ENCODE data around the gene SLIRP. TPM values are rescaled to one million over a fixed set of nuclear protein-coding genes. Genes with fewer than 3 reads are reported as not detected.

Gene SLIRP
- total RNA-seq, 1 experiment from 2014 or later = 242 TPM

- Histone ChIP-seq H3K9me2 (ENCODE audit: insufficient read depth) (no peaks in the 10 kb centered on the region), H3K79me2 (ENCODE audit: insufficient read depth, low read length) (peaks cover 64% of the 10 kb centered on the region), H3K4me1 (ENCODE audit: control insufficient read depth in 1 of 2, insufficient read depth in 2 of 2, low read length in 2 of 2) (peaks cover 0 to 2% of the 10 kb centered on the region in 2 experiments; a peak in 1 of 4 replicates), H3K27me3 (ENCODE audit: insufficient read depth, low read length) (no peaks in the 10 kb centered on the region), H3K36me3 (ENCODE audit: control insufficient read depth in 1 of 2, insufficient read depth in 2 of 2, low read length in 2 of 2) (peaks cover 62 to 63% of the 10 kb centered on the region in 2 experiments), H3K9ac (ENCODE audit: low read length) (no peak overlapping the region), H3K4me3 (replicated peaks in 1 of 2; ENCODE audit: low read depth in 1 of 2, low read length in 2 of 2) (no peak overlapping the region), H2AFZ (ENCODE audit: low read depth, low read length, poor library complexity, severe bottlenecking) (no peak overlapping the region), H3K9me3 (ENCODE audit: control insufficient read depth in 1 of 2, insufficient read depth in 1 of 2, low read depth in 1 of 2, low read length in 2 of 2) (no peaks in the 10 kb centered on the region), H3K27ac (ENCODE audit: low read depth, low read length) (no peak overlapping the region), H4K20me1 (ENCODE audit: insufficient read depth) (peaks cover 25% of the 10 kb centered on the region; the same call in 1 of the 2 replicates), H3K4me2 (ENCODE audit: low read length) (no peak overlapping the region)
- BruUV-seq (replicated peaks) = no TSS peak
- DNase-seq (ENCODE audit: low read depth, low spot score) (no peak), ATAC-seq (no peak)
- CTCF ChIA-PET = no interaction called here
- TF ChIP-seq ZNF274 (IDR thresholded peaks at IDR 0.05; ENCODE audit: low read depth, low read length) = no peak
- TF ChIP-seq POLR2AphosphoS5 (IDR thresholded peaks at IDR 0.05; ENCODE audit: low read depth, low read length) = no peak
- TF ChIP-seq, protein P1, sequence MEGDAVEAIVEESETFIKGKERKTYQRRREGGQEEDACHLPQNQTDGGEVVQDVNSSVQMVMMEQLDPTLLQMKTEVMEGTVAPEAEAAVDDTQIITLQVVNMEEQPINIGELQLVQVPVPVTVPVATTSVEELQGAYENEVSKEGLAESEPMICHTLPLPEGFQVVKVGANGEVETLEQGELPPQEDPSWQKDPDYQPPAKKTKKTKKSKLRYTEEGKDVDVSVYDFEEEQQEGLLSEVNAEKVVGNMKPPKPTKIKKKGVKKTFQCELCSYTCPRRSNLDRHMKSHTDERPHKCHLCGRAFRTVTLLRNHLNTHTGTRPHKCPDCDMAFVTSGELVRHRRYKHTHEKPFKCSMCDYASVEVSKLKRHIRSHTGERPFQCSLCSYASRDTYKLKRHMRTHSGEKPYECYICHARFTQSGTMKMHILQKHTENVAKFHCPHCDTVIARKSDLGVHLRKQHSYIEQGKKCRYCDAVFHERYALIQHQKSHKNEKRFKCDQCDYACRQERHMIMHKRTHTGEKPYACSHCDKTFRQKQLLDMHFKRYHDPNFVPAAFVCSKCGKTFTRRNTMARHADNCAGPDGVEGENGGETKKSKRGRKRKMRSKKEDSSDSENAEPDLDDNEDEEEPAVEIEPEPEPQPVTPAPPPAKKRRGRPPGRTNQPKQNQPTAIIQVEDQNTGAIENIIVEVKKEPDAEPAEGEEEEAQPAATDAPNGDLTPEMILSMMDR (IDR thresholded peaks at IDR 0.05 in 2 of 3, conservative IDR thresholded peaks at IDR 0.05 in 1 of 3; ENCODE audit: borderline replicate concordance in 1 of 3, insufficient read depth in 1 of 3, low read depth in 2 of 3, low read length in 2 of 3) = no peak
- no peak for TF ChIP-seq CBX3 (IDR thresholded peaks at IDR 0.05; ENCODE audit: low read depth)
- RAD21 ChIA-PET (ENCODE audit: low non-redundant PET in 1 of 2, low total read pairs in 2 of 2, uncharacterized antibody in 2 of 2, unreplicated experiment in 2 of 2) = no interaction called here
- POLR2A ChIA-PET = no interaction called here
- intact Hi-C loops (cut with micrococcal nuclease) = no loop called here
Observed at GRCh38 chr14:77714926-77715325, 7.0 kb downstream of the SLIRP start.

- RAD21 ChIA-PET (ENCODE audit: low non-redundant PET in 1 of 2, low total read pairs in 2 of 2, uncharacterized antibody in 2 of 2, unreplicated experiment in 2 of 2) = interaction anchor here in 1 of 2 experiments (0.6 kb wide), 1 partner anchor 280 kb away, joined by 3 read pairs; no protein-coding TSS in a partner anchor
- ATAC-seq (no peak), DNase-seq (ENCODE audit: low read depth, low spot score) (no peak)
- Histone ChIP-seq H3K4me2 (ENCODE audit: low read length) (no peak overlapping the region), H3K27me3 (ENCODE audit: insufficient read depth, low read length) (no peaks in the 10 kb centered on the region), H4K20me1 (ENCODE audit: insufficient read depth) (peaks cover 23% of the 10 kb centered on the region; the same call in 1 of the 2 replicates), H3K4me1 (ENCODE audit: control insufficient read depth in 1 of 2, insufficient read depth in 2 of 2, low read length in 2 of 2) (no peaks in the 10 kb centered on the region), H3K36me3 (ENCODE audit: control insufficient read depth in 1 of 2, insufficient read depth in 2 of 2, low read length in 2 of 2) (peaks cover 56 to 66% of the 10 kb centered on the region in 2 experiments), H3K27ac (ENCODE audit: low read depth, low read length) (no peak overlapping the region), H3K9ac (ENCODE audit: low read length) (no peak overlapping the region), H3K9me2 (ENCODE audit: insufficient read depth) (no peaks in the 10 kb centered on the region), H3K9me3 (ENCODE audit: control insufficient read depth in 1 of 2, insufficient read depth in 1 of 2, low read depth in 1 of 2, low read length in 2 of 2) (no peaks in the 10 kb centered on the region), H3K4me3 (replicated peaks in 1 of 2; ENCODE audit: low read depth in 1 of 2, low read length in 2 of 2) (no peak overlapping the region), H2AFZ (ENCODE audit: low read depth, low read length, poor library complexity, severe bottlenecking) (no peak overlapping the region), H3K79me2 (ENCODE audit: insufficient read depth, low read length) (peaks cover 37% of the 10 kb centered on the region)
- POLR2A ChIA-PET = no interaction called here
- CTCF ChIA-PET = no interaction called here
- TSS peak; percentile 67 for BruUV-seq (replicated peaks)
- intact Hi-C loops (cut with micrococcal nuclease) = no loop called here
- TF ChIP-seq ZNF274 (IDR thresholded peaks at IDR 0.05; ENCODE audit: low read depth, low read length) (no peak), POLR2AphosphoS5 (IDR thresholded peaks at IDR 0.05; ENCODE audit: low read depth, low read length) (no peak), EZH2 (IDR thresholded peaks at IDR 0.05) (no peak), SIN3A (IDR thresholded peaks at IDR 0.05; ENCODE audit: low read depth) (no peak), SP1 (IDR thresholded peaks at IDR 0.05; ENCODE audit: low read depth) (no peak), POLR2A (IDR thresholded peaks at IDR 0.05; ENCODE audit: borderline replicate concordance, extremely low read depth, insufficient read depth, insufficient read length) (no peak), EZH2phosphoT487 (IDR thresholded peaks at IDR 0.05; ENCODE audit: borderline replicate concordance) (no peak), EGR1 (IDR thresholded peaks at IDR 0.05; ENCODE audit: low read depth) (no peak), SRF (IDR thresholded peaks at IDR 0.05; ENCODE audit: low read depth) (no peak), TCF7L2 (IDR thresholded peaks at IDR 0.05; ENCODE audit: borderline replicate concordance, extremely low read depth, insufficient read depth, insufficient read length) (no peak), RAD21 (IDR thresholded peaks at IDR 0.05; ENCODE audit: low read depth) (no peak), CBX3 (IDR thresholded peaks at IDR 0.05; ENCODE audit: low read depth) (no peak)
- TF ChIP-seq, protein P1 (IDR thresholded peaks at IDR 0.05 in 2 of 3, conservative IDR thresholded peaks at IDR 0.05 in 1 of 3; ENCODE audit: borderline replicate concordance in 1 of 3, insufficient read depth in 1 of 3, low read depth in 2 of 3, low read length in 2 of 3) = no peak
Observed at GRCh38 chr14:77717608-77718305, 9.9 kb downstream of the SLIRP start.

Measured in HCT116 (cell line).